H1 (cell line): Measurements from ENCODE around the gene NFE2L2. TPM values are rescaled to one million over a fixed set of nuclear protein-coding genes. Genes with fewer than 3 reads are reported as not detected.

Experiments
- CTCF ChIA-PET: fragments of 300-600 bp; sonication (Branson Sonifier 250); formaldehyde crosslinking; loops from one replicate; lab custom pipeline; 2021; ENCODE audit not compliant: partially characterized antibody; lab: Charles Lee
- POLR2A ChIA-PET: fragments of 300-600 bp; sonication (Branson Sonifier 250); formaldehyde crosslinking; loops from one replicate; lab custom pipeline; 2021; ENCODE audit warnings: inconsistent platforms; ENCODE audit not compliant: partially characterized antibody; lab: Charles Lee
- DNase-seq, 2 experiments: peaks; one replicate each; pipeline versions ENCODE4 v3.0.0 to v3.0.0-alpha.2; 2010 to 2022; ENCODE audit warnings: low spot score in 2 of 2, low read depth in 1 of 2, mixed read lengths in 1 of 2
- FAIRE-seq: peaks from 2 replicates; lab custom pipeline; 2011; peaks lifted over from hg19 to GRCh38; lab: Jason Lieb, UNC
- H2AFZ ChIP-seq: 2 replicates; pipeline ENCODE4 v1.8.1; 2012; ENCODE audit warnings: low read length, inconsistent platforms
- H2AK5ac ChIP-seq: 2 replicates; pipeline ENCODE4 v1.6.1; 2013; ENCODE audit warnings: low read depth, low read length
- H2BK120ac ChIP-seq: replicated peaks from 2 replicates; pipeline ENCODE3; 2013; ENCODE audit warnings: low read depth, low read length, inconsistent platforms
- H2BK12ac ChIP-seq: 2 replicates; pipeline ENCODE4 v1.6.1; 2013; ENCODE audit warnings: low read depth, low read length
- H2BK15ac ChIP-seq: 2 replicates; pipeline ENCODE4 v1.6.1; 2013; ENCODE audit warnings: low read length
- H2BK20ac ChIP-seq: 2 replicates; pipeline ENCODE4 v1.6.1; 2013; ENCODE audit warnings: low read length
- H2BK5ac ChIP-seq: 2 replicates; pipeline ENCODE4 v1.6.1; 2013; ENCODE audit warnings: low read depth, low read length
- H3K14ac ChIP-seq: 2 replicates; pipeline ENCODE4 v1.6.1; 2013; ENCODE audit warnings: inconsistent platforms; ENCODE audit not compliant: insufficient read length
- H3K18ac ChIP-seq: 2 replicates; pipeline ENCODE4 v1.6.1; 2013; ENCODE audit warnings: low read length; ENCODE audit errors: extremely low read depth
- H3K23ac ChIP-seq: 2 replicates; pipeline ENCODE4 v1.6.1; 2013; ENCODE audit warnings: inconsistent platforms; ENCODE audit not compliant: insufficient read length
- H3K23me2 ChIP-seq: 2 replicates; pipeline ENCODE4 v1.6.1; 2013; ENCODE audit warnings: low read depth, low read length
- H3K27ac ChIP-seq: 2 replicates; pipeline ENCODE4 v1.6.1; 2011; ENCODE audit warnings: low read depth, low read length, inconsistent platforms
- H3K27me3 ChIP-seq, 4 experiments: replicated peaks in 1 of 4; 1 replicate in 1 of 4; 2 replicates in 3 of 4; pipeline versions ENCODE4 v1.6.1 to v1.8.1; 2011 to 2013; ENCODE audit warnings: low read length in 3 of 4, mild to moderate bottlenecking in 3 of 4, inconsistent platforms in 2 of 4, mixed read lengths in 2 of 4, moderate library complexity in 1 of 4; ENCODE audit not compliant: control insufficient read depth in 3 of 4, insufficient read depth in 3 of 4; ENCODE audit errors: extremely low read depth in 1 of 4
- H3K36me3 ChIP-seq, 4 experiments: 2 replicates each; pipeline versions ENCODE4 v1.6.1 to v1.8.1; 2011 to 2013; ENCODE audit warnings: mild to moderate bottlenecking in 4 of 4, low read length in 3 of 4, moderate library complexity in 2 of 4, control low read depth in 1 of 4, inconsistent platforms in 1 of 4; ENCODE audit not compliant: insufficient read depth in 4 of 4, control insufficient read depth in 2 of 4
- H3K4ac ChIP-seq: replicated peaks from 2 replicates; pipeline ENCODE3; 2013; ENCODE audit warnings: low read length, low read depth, mixed read lengths, inconsistent platforms; ENCODE audit not compliant: insufficient read length
- H3K4me1 ChIP-seq, 4 experiments: replicated peaks in 1 of 4; 1 replicate in 1 of 4; 2 replicates in 3 of 4; pipeline versions ENCODE4 v1.6.1 to v1.8.1; 2011 to 2013; ENCODE audit warnings: low read length in 3 of 4, inconsistent platforms in 2 of 4, mixed read lengths in 1 of 4; ENCODE audit not compliant: insufficient read depth in 4 of 4, control insufficient read depth in 3 of 4
- H3K4me2 ChIP-seq, 2 experiments: 2 replicates each; pipeline versions ENCODE4 v1.6.1 to v1.8.1; 2011 to 2013; ENCODE audit warnings: low read depth in 2 of 2, low read length in 2 of 2, control low read depth in 1 of 2, inconsistent platforms in 1 of 2, mild to moderate bottlenecking in 1 of 2; ENCODE audit not compliant: insufficient read depth in 1 of 2
- H3K4me3 ChIP-seq, 4 experiments: fragments of 200-600, 300-600 bp in 1 of 4; sonication (generic), shearing (Covaris generic), sonication (Bioruptor Twin) in 1 of 4; 2 replicates each; pipeline versions ENCODE4 v1.5.1 to v1.8.1; 2011 to 2016; ENCODE audit warnings: low read length in 4 of 4, low read depth in 3 of 4, control low read depth in 2 of 4, inconsistent platforms in 2 of 4, mild to moderate bottlenecking in 2 of 4, mixed read lengths in 1 of 4, moderate library complexity in 1 of 4; ENCODE audit not compliant: insufficient read depth in 2 of 4; ENCODE audit errors: extremely low read depth in 1 of 4
- H3K56ac ChIP-seq: replicated peaks from 2 replicates; pipeline ENCODE3; 2013; ENCODE audit warnings: low read depth, mild to moderate bottlenecking, mixed read lengths, low read length, inconsistent platforms; ENCODE audit not compliant: insufficient read length
- H3K79me1 ChIP-seq: 2 replicates; pipeline ENCODE4 v1.6.1; 2013; ENCODE audit warnings: low read depth, low read length, control low read depth
- H3K79me2 ChIP-seq, 2 experiments: 2 replicates each; pipeline versions ENCODE4 v1.6.1 to v1.8.1; 2012 to 2013; ENCODE audit warnings: low read length in 2 of 2, mild to moderate bottlenecking in 2 of 2, inconsistent platforms in 1 of 2; ENCODE audit not compliant: insufficient read depth in 2 of 2, control insufficient read depth in 1 of 2
- H3K9ac ChIP-seq, 4 experiments: replicated peaks in 1 of 4; 1 replicate in 1 of 4; 2 replicates in 3 of 4; pipeline versions ENCODE4 v1.6.1 to v1.8.1; 2011 to 2013; ENCODE audit warnings: low read depth in 3 of 4, low read length in 3 of 4, control low read depth in 2 of 4, mild to moderate bottlenecking in 2 of 4, moderate library complexity in 2 of 4, inconsistent platforms in 1 of 4; ENCODE audit errors: extremely low read depth in 1 of 4
- H3K9me3 ChIP-seq, 2 experiments: 2 replicates each; pipeline versions ENCODE4 v1.6.1 to v1.8.1; 2012 to 2013; ENCODE audit warnings: mild to moderate bottlenecking in 2 of 2, moderate library complexity in 2 of 2, control low read depth in 1 of 2, inconsistent platforms in 1 of 2, low read depth in 1 of 2, low read length in 1 of 2, mixed read lengths in 1 of 2; ENCODE audit not compliant: insufficient read depth in 2 of 2
- H4K20me1 ChIP-seq, 2 experiments: replicated peaks in 1 of 2; 2 replicates each; pipeline versions ENCODE3 to v1.8.1; 2011 to 2013; ENCODE audit warnings: inconsistent platforms in 2 of 2, low read length in 2 of 2, mild to moderate bottlenecking in 1 of 2; ENCODE audit not compliant: insufficient read depth in 2 of 2, control insufficient read depth in 1 of 2
- H4K5ac ChIP-seq: 2 replicates; pipeline ENCODE4 v1.6.1; 2013; ENCODE audit warnings: low read length, low read depth, mixed read lengths, inconsistent platforms; ENCODE audit not compliant: insufficient read length
- H4K8ac ChIP-seq: 2 replicates; pipeline ENCODE4 v1.8.0; 2013; ENCODE audit warnings: mild to moderate bottlenecking, moderate library complexity, low read length, inconsistent platforms; ENCODE audit not compliant: insufficient read depth; ENCODE audit errors: extremely low read depth
- H4K91ac ChIP-seq: replicated peaks from 2 replicates; pipeline ENCODE3; 2013; ENCODE audit warnings: low read length, mixed read lengths, inconsistent platforms; ENCODE audit not compliant: insufficient read length
- CHD2 ChIP-seq: IDR thresholded peaks from 2 replicates; pipeline ENCODE4 v1.6.1; 2012; ENCODE audit warnings: low read length, improper control_type of control experiment
- HDAC2 ChIP-seq, 2 experiments: fragments of 300-600 bp in 1 of 2; sonication (generic) in 1 of 2; IDR thresholded peaks; 2 replicates each; pipeline ENCODE4 v1.6.1; 2011 to 2012; ENCODE audit warnings: low read depth in 2 of 2, low read length in 2 of 2, mild to moderate bottlenecking in 2 of 2, moderate library complexity in 2 of 2, borderline replicate concordance in 1 of 2, inconsistent platforms in 1 of 2
- KDM4A ChIP-seq: IDR thresholded peaks from one replicate; pipeline ENCODE4 v1.7.1; 2012; ENCODE audit warnings: low read depth, mild to moderate bottlenecking, moderate library complexity, low read length, inconsistent platforms; ENCODE audit not compliant: severe bottlenecking
- MAFK ChIP-seq: IDR thresholded peaks from 2 replicates; pipeline ENCODE4 v1.6.1; 2012; ENCODE audit warnings: low read depth, mild to moderate bottlenecking, improper control_type of control experiment, low read length
- PHF8 ChIP-seq: fragments of 200-600 bp; sonication (generic); conservative IDR thresholded peaks from 2 replicates; pipeline ENCODE4 v1.7.1; 2012; ENCODE audit warnings: low read depth, mild to moderate bottlenecking, inconsistent platforms, low read length, moderate library complexity
- SP4 ChIP-seq: IDR thresholded peaks from 2 replicates; pipeline ENCODE4 v1.6.1; 2012; ENCODE audit warnings: low read length, inconsistent platforms
- SRF ChIP-seq: IDR thresholded peaks from 2 replicates; pipeline ENCODE4 v1.6.1; 2011; ENCODE audit warnings: mild to moderate bottlenecking, low read depth, low read length, moderate library complexity
- SUZ12 ChIP-seq: fragments of 200-600 bp; sonication (generic); IDR thresholded peaks from 2 replicates; pipeline ENCODE4 v1.6.1; 2012; ENCODE audit warnings: mild to moderate bottlenecking, inconsistent platforms, low read length, moderate library complexity, mixed read lengths
- TAF7 ChIP-seq: optimal IDR thresholded peaks from 2 replicates; pipeline ENCODE3; 2011; ENCODE audit warnings: low read depth, mild to moderate bottlenecking, inconsistent platforms, low read length, moderate library complexity, borderline replicate concordance
- YY1 ChIP-seq: IDR thresholded peaks from 2 replicates; pipeline ENCODE4 v1.6.1; 2011; ENCODE audit warnings: low read depth, mild to moderate bottlenecking, low read length
- WGBS, 2 experiments: shearing (Covaris generic) in 1 of 2; methylation state at CpG; one replicate each; pipeline versions ENCODE4 v1.1.6 to v1.1.7; 2013 to 2015; ENCODE audit warnings: low lambda C conversion rate in 2 of 2, mixed read lengths in 2 of 2, inconsistent platforms in 1 of 2, low coverage in 1 of 2, missing lambda C conversion rate in 1 of 2; ENCODE audit not compliant: insufficient replicate concordance in 2 of 2, insufficient coverage in 1 of 2, insufficient read length in 1 of 2; ENCODE audit errors: extremely low coverage in 1 of 2, missing lambda C conversion rate in 1 of 2; 5-methylcytosine and 5-hydroxymethylcytosine counted together
- polyA plus RNA-seq, 7 experiments: library from polyadenylated mRNA; depleted of rRNA in 3 of 7; stranded (reverse) in 5 of 7; unstranded in 2 of 7; fragments of >200 nt in 5 of 7; fragments of 200-250 nt in 2 of 7; gene quantifications; 1 replicate in 5 of 7; 2 replicates in 1 of 7; 4 replicates in 1 of 7; pipeline versions ENCODE4 v1.2.1 to v1.2.3, GENCODE V29; 2011 to 2013; ENCODE audit warnings: missing spikeins in 2 of 7, mixed read lengths in 2 of 7
- total RNA-seq: library from RNA; stranded (reverse); fragmentation: NEBNext Ultra II Directional; extraction: Animal tissue kit (Norgen Biotek cat#: 25700); gene quantifications from 2 replicates; pipeline ENCODE4 v1.2.1, GENCODE V29; 2021

Gene NFE2L2
- total and polyA plus RNA-seq, 2 of the 8 experiments (the other 6 are each of a cell fraction or from before 2014, with no cell fraction given) = 33.2 to 34.5 TPM

DNA sequence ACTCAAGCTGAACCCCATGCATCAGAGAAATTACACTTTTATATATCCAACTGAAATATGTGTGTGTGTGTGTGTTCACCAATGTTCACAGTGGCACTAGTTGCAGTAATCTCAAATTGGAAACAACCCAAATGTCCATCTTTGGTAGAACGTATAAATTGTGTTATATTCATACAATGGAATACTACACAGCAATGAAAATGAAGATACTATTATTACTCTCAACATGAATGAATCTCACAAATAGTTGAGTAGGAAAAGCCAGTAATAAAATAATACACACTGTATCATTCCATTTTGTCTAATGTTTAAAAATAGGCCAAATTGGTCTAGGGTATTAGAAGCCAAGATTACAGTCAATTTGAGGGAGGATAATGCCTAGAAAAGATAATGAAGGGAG is 48.0 kb upstream of the NFE2L2 start:
- FAIRE-seq = no peak
- Histone ChIP-seq H3K23ac (no peak overlapping the region), H2AFZ (no peak overlapping the region), H3K79me2 (no peaks in the 10 kb centered on the region), H3K27ac (no peak overlapping the region), H2BK120ac (no peak overlapping the region), H4K5ac (no peak overlapping the region), H3K36me3 (no peaks in the 10 kb centered on the region), H3K27me3 (no peaks in the 10 kb centered on the region), H3K4ac (no peak overlapping the region), H3K4me2 (no peak overlapping the region), H3K18ac (no peak overlapping the region), H3K23me2 (no peaks in the 10 kb centered on the region), H3K9ac (no peak overlapping the region), H3K14ac (no peak overlapping the region), H3K4me3 (no peak overlapping the region), H2BK15ac (no peak overlapping the region), H4K20me1 (no peaks in the 10 kb centered on the region), H3K79me1 (no peaks in the 10 kb centered on the region), H4K91ac (no peak overlapping the region), H2BK5ac (no peak overlapping the region), H3K4me1 (peaks cover 0 to 5% (median 2%) of the 10 kb centered on the region in 4 experiments; a peak in 3 of 7 replicates), H2BK12ac (no peak overlapping the region), H4K8ac (no peak overlapping the region), H3K9me3 (no peaks in the 10 kb centered on the region), H2BK20ac (no peak overlapping the region), H2AK5ac (no peak overlapping the region), H3K56ac (no peak overlapping the region)
- ChIA-PET POLR2A (interaction anchor here (3.9 kb wide), 1 partner anchor 48 kb away, joined by 16 read pairs; the partner anchor contains the start of gene NFE2L2), CTCF (interaction anchor here (0.8 to 1.0 kb wide), 2 partner anchors 24 to 447 kb away, joined by 3 read pairs; no protein-coding TSS in a partner anchor)
- no peak for DNase-seq
- WGBS, 2 experiments = 100% methylated on average over 1 of the region's 1 CpG; no CpG with 5 or more reads in 1 of the 2 experiments
- no peak for TF ChIP-seq SUZ12
- TF ChIP-seq PHF8 = no peak
- TF ChIP-seq MAFK = no peak
- TF ChIP-seq CHD2 = no peak
- no peak for TF ChIP-seq SP4
- no peak for TF ChIP-seq YY1
- TF ChIP-seq HDAC2 (IDR thresholded peaks at IDR 0.05; ENCODE audit: borderline replicate concordance in 1 of 2, low read depth in 2 of 2, low read length in 2 of 2) = no peak
- no peak for TF ChIP-seq KDM4A
- TF ChIP-seq SRF = no peak
- TF ChIP-seq TAF7 = no peak
